Spleen (tissue), 11 donors: ENCODE results near the gene TMEM270. TPM values are rescaled to one million over a fixed set of nuclear protein-coding genes. Genes with fewer than 3 reads are reported as not detected.

Experiments
- DNase-seq: peaks from one replicate; pipeline ENCODE4 v3.0.0-alpha.2; 2020
- H3K27ac ChIP-seq, 8 donors: fragments of 200-600 bp; sonication (generic) in 7 of 8; 1 replicate in 4 of 8; 2 replicates in 4 of 8; pipeline versions ENCODE4 v1.5.0 to v1.8.0; 2016 to 2021; ENCODE audit warnings: inconsistent platforms in 4 of 8, mild to moderate bottlenecking in 4 of 8, moderate library complexity in 1 of 8
- H3K27me3 ChIP-seq, 7 donors: fragments of 200-600 bp; sonication (generic) in 6 of 7; replicated peaks in 1 of 7; 1 replicate in 4 of 7; 2 replicates in 3 of 7; pipeline versions ENCODE4 v1.5.0 to v1.8.0; 2016 to 2021; ENCODE audit warnings: inconsistent platforms in 3 of 7, mild to moderate bottlenecking in 1 of 7
- H3K36me3 ChIP-seq, 6 donors: fragments of 200-600 bp; sonication (generic) in 5 of 6; 1 replicate in 4 of 6; 2 replicates in 2 of 6; pipeline versions ENCODE4 v1.5.0 to v1.8.0; 2016 to 2021; ENCODE audit warnings: inconsistent platforms in 2 of 6
- H3K4me1 ChIP-seq, 6 donors: fragments of 200-600 bp; sonication (generic) in 5 of 6; 1 replicate in 3 of 6; 2 replicates in 3 of 6; pipeline versions ENCODE4 v1.5.0 to v1.8.0; 2016 to 2021; ENCODE audit warnings: inconsistent platforms in 3 of 6
- H3K4me3 ChIP-seq, 8 donors: fragments of 200-600 bp; sonication (generic) in 7 of 8; 1 replicate in 4 of 8; 2 replicates in 4 of 8; pipeline versions ENCODE4 v1.5.0 to v1.8.0; 2016 to 2021; ENCODE audit warnings: inconsistent platforms in 4 of 8, mild to moderate bottlenecking in 4 of 8, moderate library complexity in 2 of 8
- H3K9me3 ChIP-seq, 8 donors: fragments of 200-600 bp; sonication (generic) in 7 of 8; 1 replicate in 4 of 8; 2 replicates in 4 of 8; pipeline versions ENCODE4 v1.5.0 to v1.8.0; 2016 to 2021; ENCODE audit warnings: inconsistent platforms in 4 of 8
- POLR2A ChIP-seq, 3 donors: fragments of 450-650 bp; IDR thresholded peaks; one replicate each; pipeline ENCODE4 v1.5.1; 2017; ENCODE audit warnings: antibody characterized with exemption in 3 of 3, mild to moderate bottlenecking in 1 of 3
- POLR2AphosphoS5 ChIP-seq, 3 donors: sonication (generic); formaldehyde crosslinking; IDR thresholded peaks; one replicate each; pipeline ENCODE4 v1.5.1; 2017; ENCODE audit warnings: antibody characterized with exemption in 3 of 3
- WGBS, 5 donors: extraction: QIAGEN DNeasy Blood & Tissue Kit in 3 of 5; methylation state at CpG; one replicate each; pipeline versions ENCODE4 v1.1.5 to v1.1.7; 2013 to 2018; 5-methylcytosine and 5-hydroxymethylcytosine counted together
- intact Hi-C: fragments of 100-400 bp; cut with DNase I; formaldehyde crosslinking; loops from one replicate; pipeline ENCODE4 v1.15.0; 2023; ENCODE audit warnings: low total_unique reads
- polyA plus RNA-seq, 3 donors: library from polyadenylated mRNA; stranded (reverse); fragments of 200-250 nt; gene quantifications; one replicate each; pipeline ENCODE4 v1.2.1, GENCODE V29; 2013
- total RNA-seq, 7 donors: library from RNA; depleted of rRNA in 3 of 7; stranded (reverse); fragments of >200 nt in 3 of 7; fragmentation: NEBNext Ultra II Directional in 4 of 7; extraction: Animal tissue kit (Norgen Biotek cat#: 25700) in 4 of 7; gene quantifications; one replicate each; pipeline versions ENCODE4 v1.1.0 to v1.2.1, GENCODE V29; 2016 to 2021
- TF ChIP-seq, protein P1 (sequence below), 11 experiments: fragments of 200-600 bp in 7 of 11; fragments of 450-650 bp in 4 of 11; sonication (generic) in 4 of 11; IDR thresholded peaks in 8 of 11; conservative IDR thresholded peaks in 3 of 11; 1 replicate in 7 of 11; 2 replicates in 4 of 11; pipeline versions ENCODE4 v1.4.0 to v1.8.0; 2016 to 2021; ENCODE audit warnings: antibody characterized with exemption in 11 of 11, inconsistent platforms in 4 of 11, mild to moderate bottlenecking in 1 of 11
- donor health status: healthy with polysubstance abuse.
- donor health status: DM: no; HTN: no; CAD: no; lungs with moderate emphysema.
- donor health status: DM: no; HTN: no; CAD: no.
- donor health status: Bipolar disorder and iron deficiency.
- donor health status: healthy.
- donor health status: DM: no; HTN: no; CAD: no.
- donor health status: DM: yes; HTN: yes; CAD: no.

TMEM270 gene
- total and polyA plus RNA-seq, 10 donors = not detected

DNA sequence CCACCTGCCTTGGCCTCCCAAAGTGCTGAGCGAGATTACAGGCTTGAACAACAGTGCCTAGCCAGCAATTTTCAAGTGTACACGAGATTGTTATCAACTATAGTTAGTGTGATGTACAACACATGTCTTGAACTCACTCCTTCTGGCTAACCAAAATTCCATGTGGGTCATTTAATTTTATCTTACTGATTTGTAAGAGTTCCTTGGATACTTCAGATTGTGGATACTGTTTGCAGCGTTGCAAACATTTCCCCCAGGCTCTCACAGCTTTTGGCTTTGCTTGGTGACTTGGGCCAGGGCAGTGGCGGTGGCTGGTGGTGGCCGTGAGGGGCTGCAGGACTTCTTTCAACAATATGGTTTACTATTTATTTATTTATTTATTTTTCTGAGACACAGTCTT lies 8.5 kb upstream of the TMEM270 start:
- H3K27ac ChIP-seq = no peak overlapping the region
- DNase-seq = no peak
- no peak overlapping the region for H3K4me3 ChIP-seq
- H3K27me3 ChIP-seq = peaks cover 0 to 40% (median 0%) of the 10 kb centered on the region in 7 donors
- 72 to 88% (median 77%) methylated on average over 5 of the region's 5 CpGs for WGBS, 5 donors
- intact Hi-C loops = loop anchor here (5.0 to 10.0 kb wide), 2 partner anchors 115 to 248 kb away; partner anchors contain the start of gene ABHD11
- peaks cover 7 to 19% (median 9%) of the 10 kb centered on the region in 6 donors for H3K4me1 ChIP-seq
- no peak for TF ChIP-seq POLR2AphosphoS5 (IDR thresholded peaks at IDR 0.05)
- no peaks in the 10 kb centered on the region for H3K9me3 ChIP-seq
- no peaks in the 10 kb centered on the region for H3K36me3 ChIP-seq

DNA sequence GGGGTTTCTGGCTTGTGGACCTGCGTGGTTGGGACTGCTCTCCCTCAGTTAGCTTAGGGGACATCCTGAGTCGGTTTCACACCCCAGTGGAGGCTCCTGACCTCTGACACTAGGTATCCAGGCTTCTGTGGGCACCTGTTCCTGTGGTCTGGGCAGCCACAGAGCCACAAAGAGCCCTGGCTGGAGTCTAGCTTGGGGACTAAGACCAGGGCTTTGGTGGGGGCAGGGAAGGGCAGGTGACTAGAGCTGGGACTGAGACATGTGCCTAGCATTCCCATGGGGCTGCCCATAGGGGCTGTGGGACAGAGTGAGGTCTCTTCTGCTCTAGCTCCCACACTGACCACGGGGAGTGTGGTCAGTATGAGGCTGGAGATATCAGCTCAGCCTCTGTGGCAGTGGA lies 4.0 kb upstream of the TMEM270 start:
- intact Hi-C loops = loop anchor here (5.0 to 10.0 kb wide), 2 partner anchors 45 to 252 kb away; no protein-coding TSS in a partner anchor
- WGBS, 5 donors = 38 to 72% (median 52%) methylated on average over 3 of the region's 3 CpGs
- Histone ChIP-seq H3K9me3 (no peaks in the 10 kb centered on the region), H3K27ac (no peak overlapping the region), H3K36me3 (no peaks in the 10 kb centered on the region), H3K27me3 (peaks cover 0 to 40% (median 0%) of the 10 kb centered on the region in 7 donors), H3K4me3 (no peak overlapping the region), H3K4me1 (peaks cover 7 to 10% (median 8%) of the 10 kb centered on the region in 6 donors)
- TF ChIP-seq POLR2AphosphoS5 (IDR thresholded peaks at IDR 0.05) (no peak), POLR2A (IDR thresholded peaks at IDR 0.05) (no peak)
- TF ChIP-seq, protein P1, sequence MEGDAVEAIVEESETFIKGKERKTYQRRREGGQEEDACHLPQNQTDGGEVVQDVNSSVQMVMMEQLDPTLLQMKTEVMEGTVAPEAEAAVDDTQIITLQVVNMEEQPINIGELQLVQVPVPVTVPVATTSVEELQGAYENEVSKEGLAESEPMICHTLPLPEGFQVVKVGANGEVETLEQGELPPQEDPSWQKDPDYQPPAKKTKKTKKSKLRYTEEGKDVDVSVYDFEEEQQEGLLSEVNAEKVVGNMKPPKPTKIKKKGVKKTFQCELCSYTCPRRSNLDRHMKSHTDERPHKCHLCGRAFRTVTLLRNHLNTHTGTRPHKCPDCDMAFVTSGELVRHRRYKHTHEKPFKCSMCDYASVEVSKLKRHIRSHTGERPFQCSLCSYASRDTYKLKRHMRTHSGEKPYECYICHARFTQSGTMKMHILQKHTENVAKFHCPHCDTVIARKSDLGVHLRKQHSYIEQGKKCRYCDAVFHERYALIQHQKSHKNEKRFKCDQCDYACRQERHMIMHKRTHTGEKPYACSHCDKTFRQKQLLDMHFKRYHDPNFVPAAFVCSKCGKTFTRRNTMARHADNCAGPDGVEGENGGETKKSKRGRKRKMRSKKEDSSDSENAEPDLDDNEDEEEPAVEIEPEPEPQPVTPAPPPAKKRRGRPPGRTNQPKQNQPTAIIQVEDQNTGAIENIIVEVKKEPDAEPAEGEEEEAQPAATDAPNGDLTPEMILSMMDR (IDR thresholded peaks at IDR 0.05 in 8 of 11, conservative IDR thresholded peaks at IDR 0.05 in 3 of 11) = no peak
- DNase-seq = peak; percentile 34

DNA sequence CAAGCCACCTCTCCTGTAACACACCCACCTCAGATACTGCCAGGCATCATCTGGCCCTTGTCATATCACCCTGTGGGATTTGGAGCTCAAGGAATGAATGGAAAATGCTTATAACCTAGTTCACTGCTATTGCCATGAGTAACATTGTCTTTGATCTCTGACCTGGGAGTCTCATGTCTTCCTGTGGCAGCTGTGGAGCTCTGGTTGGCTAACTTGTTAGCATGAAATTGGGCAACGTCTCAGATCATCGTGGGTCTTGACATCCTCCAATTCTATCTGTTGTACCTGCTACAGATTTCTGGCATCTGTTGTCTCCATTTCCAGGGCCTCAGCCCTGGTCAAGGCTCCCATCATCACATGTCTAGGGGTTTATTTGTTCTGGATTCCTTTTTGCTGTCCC lies 2.2 kb upstream of the TMEM270 start:
- 42 to 61% (median 45%) methylated on average over 2 of the region's 2 CpGs for WGBS, 5 donors
- DNase-seq = no peak

DNA sequence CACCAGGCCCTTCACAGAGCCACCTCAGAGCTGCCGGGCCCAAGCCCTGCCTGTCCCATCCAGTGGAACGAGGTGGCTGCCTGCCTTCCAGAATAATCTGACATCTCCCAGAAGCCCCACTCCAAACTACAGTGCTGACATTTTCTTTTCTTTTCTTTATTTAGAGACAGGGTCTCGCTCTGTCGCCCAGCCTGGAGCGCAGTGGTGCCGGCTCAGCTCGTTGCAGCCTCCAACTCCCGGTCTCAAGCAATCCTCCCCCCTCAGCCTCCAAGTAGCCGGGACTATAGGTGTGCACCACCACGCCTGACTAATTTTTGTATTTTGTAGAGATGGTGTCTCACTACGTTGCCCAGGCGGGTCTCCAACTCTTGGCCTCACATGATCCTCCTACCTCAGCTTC lies 346 bp downstream of the TMEM270 start:
- intact Hi-C loops = loop anchor here (10.0 kb wide), 1 partner anchor 543 kb away; no protein-coding TSS in a partner anchor
- Histone ChIP-seq H3K27ac (no peak overlapping the region), H3K36me3 (no peaks in the 10 kb centered on the region), H3K4me1 (no peaks in the 10 kb centered on the region), H3K4me3 (no peak overlapping the region), H3K9me3 (no peaks in the 10 kb centered on the region), H3K27me3 (peaks cover 0 to 7% (median 0%) of the 10 kb centered on the region in 7 donors)
- TF ChIP-seq, protein P1 (IDR thresholded peaks at IDR 0.05 in 8 of 11, conservative IDR thresholded peaks at IDR 0.05 in 3 of 11) = no peak
- TF ChIP-seq POLR2A (IDR thresholded peaks at IDR 0.05) (no peak), POLR2AphosphoS5 (IDR thresholded peaks at IDR 0.05) (no peak)
- DNase-seq = no peak
- 84 to 94% (median 93%) methylated on average over 12 of the region's 12 CpGs for WGBS, 5 donors

More for the DNA sequence above, 2.2 kb upstream of the TMEM270 start:
- H3K4me1 ChIP-seq = peaks cover 7 to 10% (median 8%) of the 10 kb centered on the region in 6 donors
- TF ChIP-seq POLR2A (IDR thresholded peaks at IDR 0.05) = no peak
- no peak for TF ChIP-seq POLR2AphosphoS5 (IDR thresholded peaks at IDR 0.05)
- TF ChIP-seq, protein P1 (IDR thresholded peaks at IDR 0.05 in 8 of 11, conservative IDR thresholded peaks at IDR 0.05 in 3 of 11) = no peak
- intact Hi-C loops = loop anchor here (5.0 to 10.0 kb wide), 2 partner anchors 47 to 254 kb away; no protein-coding TSS in a partner anchor
- H3K9me3 ChIP-seq = no peaks in the 10 kb centered on the region
- no peak overlapping the region for H3K27ac ChIP-seq
- peaks cover 0 to 29% (median 0%) of the 10 kb centered on the region in 7 donors for H3K27me3 ChIP-seq
- H3K36me3 ChIP-seq = no peaks in the 10 kb centered on the region
- no peak overlapping the region for H3K4me3 ChIP-seq
